Sigmoid colon (tissue), 4 donors: ENCODE measurements around the gene NME4.

Experiments used
- POLR2A ChIP-seq, 2 donors: fragments of 450-650 bp; IDR thresholded peaks; one replicate each; pipeline ENCODE4 v1.6.1; 2016; ENCODE audit warnings: antibody characterized with exemption in 2 of 2, mild to moderate bottlenecking in 2 of 2, moderate library complexity in 2 of 2
- POLR2AphosphoS5 ChIP-seq, 4 donors: sonication (generic); formaldehyde crosslinking; IDR thresholded peaks; one replicate each; pipeline ENCODE4 v1.6.1; 2017; ENCODE audit warnings: antibody characterized with exemption in 4 of 4
- TF ChIP-seq, protein P1 (sequence below), 4 experiments: fragments of 450-650 bp in 3 of 4; fragments of 200-600 bp in 1 of 4; IDR thresholded peaks; one replicate each; pipeline ENCODE4 v1.5.1; 2016 to 2019; ENCODE audit warnings: antibody characterized with exemption in 4 of 4, mild to moderate bottlenecking in 3 of 4, moderate library complexity in 2 of 4

GRCh38 chr16:445566-445965 is 48.6 kb downstream of the NME4 start:
- TF ChIP-seq POLR2A (IDR thresholded peaks at IDR 0.05): no peak
- TF ChIP-seq, protein P1, sequence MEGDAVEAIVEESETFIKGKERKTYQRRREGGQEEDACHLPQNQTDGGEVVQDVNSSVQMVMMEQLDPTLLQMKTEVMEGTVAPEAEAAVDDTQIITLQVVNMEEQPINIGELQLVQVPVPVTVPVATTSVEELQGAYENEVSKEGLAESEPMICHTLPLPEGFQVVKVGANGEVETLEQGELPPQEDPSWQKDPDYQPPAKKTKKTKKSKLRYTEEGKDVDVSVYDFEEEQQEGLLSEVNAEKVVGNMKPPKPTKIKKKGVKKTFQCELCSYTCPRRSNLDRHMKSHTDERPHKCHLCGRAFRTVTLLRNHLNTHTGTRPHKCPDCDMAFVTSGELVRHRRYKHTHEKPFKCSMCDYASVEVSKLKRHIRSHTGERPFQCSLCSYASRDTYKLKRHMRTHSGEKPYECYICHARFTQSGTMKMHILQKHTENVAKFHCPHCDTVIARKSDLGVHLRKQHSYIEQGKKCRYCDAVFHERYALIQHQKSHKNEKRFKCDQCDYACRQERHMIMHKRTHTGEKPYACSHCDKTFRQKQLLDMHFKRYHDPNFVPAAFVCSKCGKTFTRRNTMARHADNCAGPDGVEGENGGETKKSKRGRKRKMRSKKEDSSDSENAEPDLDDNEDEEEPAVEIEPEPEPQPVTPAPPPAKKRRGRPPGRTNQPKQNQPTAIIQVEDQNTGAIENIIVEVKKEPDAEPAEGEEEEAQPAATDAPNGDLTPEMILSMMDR (IDR thresholded peaks at IDR 0.05): no peak
- no peak for TF ChIP-seq POLR2AphosphoS5 (IDR thresholded peaks at IDR 0.05)
